ENCODE results near the gene TEX14. TPM values are rescaled to one million over a fixed set of nuclear protein-coding genes. Genes with fewer than 3 reads are reported as not detected.

Gene TEX14
- total and polyA plus RNA-seq, 8 donors: 0.47 to 2.1 (median 1.3) TPM

DNA sequence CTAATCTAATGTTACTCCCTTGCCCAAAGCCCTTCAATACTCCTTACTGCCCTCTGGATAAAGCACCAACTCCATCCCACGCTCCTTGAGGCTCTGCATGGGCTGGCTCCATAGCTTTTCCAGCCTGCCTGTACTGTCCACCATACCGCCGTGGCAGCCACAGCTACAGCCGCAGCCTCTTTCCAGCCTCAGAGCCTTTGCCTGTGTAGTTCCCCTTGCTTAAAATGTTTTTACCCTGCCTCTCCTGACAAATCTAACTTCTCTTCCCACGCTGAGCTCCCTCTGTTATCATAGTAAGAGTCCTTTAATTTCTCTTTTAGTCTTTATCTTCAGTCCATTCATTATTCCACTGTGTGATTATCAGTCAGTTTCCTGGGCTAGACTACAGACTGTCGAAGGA, 22.0 kb downstream of the TEX14 start:
- intact Hi-C loops (cut with DNase I): no loop called here

DNA sequence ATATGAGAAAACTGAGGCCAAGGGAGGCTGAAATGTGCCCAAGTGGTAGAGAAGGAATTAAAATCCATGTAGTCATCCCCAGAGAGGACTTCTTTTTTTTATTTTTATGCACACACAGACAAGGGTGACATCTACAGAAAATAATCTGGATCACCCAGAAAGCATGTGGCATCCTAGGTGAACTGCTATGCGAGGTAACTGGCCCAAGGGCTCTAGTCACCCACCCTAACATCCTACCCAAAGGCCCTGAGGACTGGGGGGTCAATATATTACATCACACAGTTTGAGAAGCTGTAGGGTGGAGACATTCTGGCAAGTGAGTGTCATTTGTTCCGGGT, 23.3 kb downstream of the TEX14 start:
- Histone ChIP-seq H3K27me3 (no peaks in the 10 kb centered on the region), H3K27ac (no peak overlapping the region), H3K9me3 (no peaks in the 10 kb centered on the region), H3K4me1 (no peaks in the 10 kb centered on the region), H3K36me3 (no peaks in the 10 kb centered on the region), H3K4me3 (no peak overlapping the region)
- DNase-seq: no peak
- no peak for ATAC-seq
- intact Hi-C loops (cut with DNase I): no loop called here
- TF ChIP-seq, protein P1, sequence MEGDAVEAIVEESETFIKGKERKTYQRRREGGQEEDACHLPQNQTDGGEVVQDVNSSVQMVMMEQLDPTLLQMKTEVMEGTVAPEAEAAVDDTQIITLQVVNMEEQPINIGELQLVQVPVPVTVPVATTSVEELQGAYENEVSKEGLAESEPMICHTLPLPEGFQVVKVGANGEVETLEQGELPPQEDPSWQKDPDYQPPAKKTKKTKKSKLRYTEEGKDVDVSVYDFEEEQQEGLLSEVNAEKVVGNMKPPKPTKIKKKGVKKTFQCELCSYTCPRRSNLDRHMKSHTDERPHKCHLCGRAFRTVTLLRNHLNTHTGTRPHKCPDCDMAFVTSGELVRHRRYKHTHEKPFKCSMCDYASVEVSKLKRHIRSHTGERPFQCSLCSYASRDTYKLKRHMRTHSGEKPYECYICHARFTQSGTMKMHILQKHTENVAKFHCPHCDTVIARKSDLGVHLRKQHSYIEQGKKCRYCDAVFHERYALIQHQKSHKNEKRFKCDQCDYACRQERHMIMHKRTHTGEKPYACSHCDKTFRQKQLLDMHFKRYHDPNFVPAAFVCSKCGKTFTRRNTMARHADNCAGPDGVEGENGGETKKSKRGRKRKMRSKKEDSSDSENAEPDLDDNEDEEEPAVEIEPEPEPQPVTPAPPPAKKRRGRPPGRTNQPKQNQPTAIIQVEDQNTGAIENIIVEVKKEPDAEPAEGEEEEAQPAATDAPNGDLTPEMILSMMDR (IDR thresholded peaks at IDR 0.05): no peak

More for the DNA sequence above, 22.0 kb downstream of the TEX14 start:
- no peaks in the 10 kb centered on the region for H3K4me1 ChIP-seq
- DNase-seq (no peak), ATAC-seq (no peak)
- no peak overlapping the region for H3K27ac ChIP-seq
- no peaks in the 10 kb centered on the region for H3K9me3 ChIP-seq
- no peak overlapping the region for H3K4me3 ChIP-seq
- no peaks in the 10 kb centered on the region for H3K36me3 ChIP-seq
- no peaks in the 10 kb centered on the region for H3K27me3 ChIP-seq
- TF ChIP-seq, protein P1 (IDR thresholded peaks at IDR 0.05): no peak

DNA sequence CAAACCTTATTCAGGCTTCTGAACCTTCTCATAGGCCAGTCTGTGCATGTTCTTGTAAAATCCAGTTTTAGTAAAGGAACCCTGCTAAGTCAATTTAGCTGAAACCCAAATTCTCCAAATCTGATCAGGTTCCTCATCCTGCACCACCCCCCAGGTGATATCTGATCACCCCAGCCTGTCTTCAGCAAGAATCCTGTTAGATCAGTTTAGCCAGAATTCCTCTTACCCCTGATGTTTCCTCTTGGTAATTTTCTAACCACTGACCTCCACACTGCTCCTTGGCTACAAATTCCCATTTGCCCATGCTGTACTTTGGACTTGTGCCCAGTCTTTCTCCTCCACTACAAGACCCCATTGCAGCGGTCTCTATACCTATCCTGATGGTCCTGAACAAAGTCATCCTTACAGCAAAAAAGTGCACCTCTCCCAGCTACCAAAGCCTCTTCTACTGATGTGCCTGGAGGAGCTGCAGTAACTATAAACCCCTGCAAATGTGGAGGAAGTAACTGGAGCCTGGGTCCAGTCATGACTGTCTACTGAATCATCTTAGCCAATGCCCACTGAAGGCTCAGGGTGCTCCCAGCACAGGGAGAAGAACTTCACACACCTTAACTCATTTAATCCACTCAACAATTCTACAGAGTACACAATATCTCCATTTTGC, 23.8 kb downstream of the TEX14 start:
- ATAC-seq: no peak
- no peaks in the 10 kb centered on the region for H3K9me3 ChIP-seq
- no peak overlapping the region for H3K27ac ChIP-seq
- H3K27me3 ChIP-seq: no peaks in the 10 kb centered on the region
- intact Hi-C loops (cut with DNase I): no loop called here
- H3K4me3 ChIP-seq: no peak overlapping the region
- TF ChIP-seq, protein P1 (IDR thresholded peaks at IDR 0.05): no peak
- no peak for DNase-seq
- no peaks in the 10 kb centered on the region for H3K36me3 ChIP-seq
- H3K4me1 ChIP-seq: no peaks in the 10 kb centered on the region

DNA sequence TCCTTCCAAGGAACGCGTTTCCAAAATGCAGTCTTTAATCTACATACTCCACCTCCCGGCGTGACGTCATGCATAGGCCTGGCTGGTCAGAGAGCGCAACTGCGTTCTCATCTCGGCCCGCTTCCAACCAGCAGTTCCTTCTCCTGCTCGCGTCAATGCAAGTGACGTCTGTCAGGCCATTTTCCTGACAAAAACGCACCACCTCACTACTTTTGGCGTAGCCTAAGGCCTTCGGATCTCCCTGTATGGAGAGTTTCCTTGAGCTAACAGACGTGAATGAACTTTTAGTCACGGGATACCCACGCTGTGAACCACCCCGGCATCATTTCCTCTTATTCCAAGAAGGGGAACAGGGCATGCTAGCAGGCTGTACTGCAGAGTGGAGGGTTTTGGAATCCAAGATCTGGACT, 25.0 kb downstream of the TEX14 start:
- Histone ChIP-seq H3K36me3 (no peaks in the 10 kb centered on the region), H3K9me3 (no peaks in the 10 kb centered on the region), H3K27me3 (no peaks in the 10 kb centered on the region), H3K4me1 (no peaks in the 10 kb centered on the region), H3K4me3 (peak overlapping the region in 1 of 2 donors; percentile 29), H3K27ac (peak overlapping the region; percentile 23 to 80)
- intact Hi-C loops (cut with DNase I): no loop called here
- peak; percentile 71 for ATAC-seq
- TF ChIP-seq, protein P1 (IDR thresholded peaks at IDR 0.05): no peak
- peak; percentile 50 to 88 (median 84) for DNase-seq

DNA sequence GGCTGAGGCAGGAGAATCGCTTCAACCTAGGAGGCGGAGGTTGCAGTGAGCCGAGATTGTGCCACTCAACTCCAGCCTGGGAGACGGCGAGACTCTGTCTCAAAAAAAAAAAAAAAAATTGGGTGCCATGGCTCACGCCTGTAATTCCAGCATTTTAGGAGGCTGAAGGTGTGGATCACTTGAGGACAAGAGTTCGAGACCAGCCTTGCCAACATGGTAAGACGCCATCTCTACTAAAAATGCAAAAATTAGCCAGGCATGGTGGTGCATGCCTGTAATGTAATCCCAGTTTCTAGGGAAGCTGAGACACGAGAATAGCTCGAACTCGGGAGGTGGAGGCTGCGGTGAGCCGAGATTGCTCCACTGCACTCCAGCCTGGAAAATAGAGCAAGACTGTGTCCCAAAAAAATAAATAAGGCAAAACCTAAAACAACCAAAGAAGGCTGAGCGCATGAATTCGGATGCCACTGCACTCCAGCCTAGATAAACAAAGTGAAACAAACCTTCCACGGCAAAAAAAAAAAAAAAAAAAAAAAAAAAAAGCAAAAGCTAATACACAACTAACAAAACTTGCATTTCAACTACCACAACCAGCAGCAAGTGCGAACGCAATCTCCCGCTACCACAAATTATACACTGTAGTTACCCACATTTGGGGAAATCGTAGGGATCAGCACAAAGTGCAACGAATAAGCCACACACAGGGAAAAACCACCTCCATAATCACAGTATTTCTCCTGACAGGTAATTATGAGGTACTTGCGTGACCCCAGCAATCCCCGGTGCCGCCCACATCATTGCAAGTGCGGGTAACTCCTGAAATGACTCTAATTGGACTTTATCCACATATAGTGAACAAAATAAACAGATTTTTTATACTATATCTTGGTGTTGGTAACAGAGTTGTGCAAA, 25.6 kb downstream of the TEX14 start:
- Histone ChIP-seq H3K27me3 (no peaks in the 10 kb centered on the region), H3K9me3 (no peaks in the 10 kb centered on the region), H3K4me1 (no peaks in the 10 kb centered on the region), H3K36me3 (no peaks in the 10 kb centered on the region), H3K27ac (peak overlapping the region; percentile 23 to 80), H3K4me3 (peak overlapping the region in 1 of 2 donors; percentile 29)
- TF ChIP-seq, protein P1 (IDR thresholded peaks at IDR 0.05): no peak
- DNase-seq (no peak), ATAC-seq (no peak)
- intact Hi-C loops (cut with DNase I): no loop called here
